Inflammatory macrophage treated with lipopolysaccharide for 4 hours (primary cell): ENCODE results near the gene LRMDA.

Experiments used
- DNase-seq: peaks from one replicate; pipeline ENCODE4 v3.0.0-alpha.2; 2020

The LRMDA gene

DNA sequence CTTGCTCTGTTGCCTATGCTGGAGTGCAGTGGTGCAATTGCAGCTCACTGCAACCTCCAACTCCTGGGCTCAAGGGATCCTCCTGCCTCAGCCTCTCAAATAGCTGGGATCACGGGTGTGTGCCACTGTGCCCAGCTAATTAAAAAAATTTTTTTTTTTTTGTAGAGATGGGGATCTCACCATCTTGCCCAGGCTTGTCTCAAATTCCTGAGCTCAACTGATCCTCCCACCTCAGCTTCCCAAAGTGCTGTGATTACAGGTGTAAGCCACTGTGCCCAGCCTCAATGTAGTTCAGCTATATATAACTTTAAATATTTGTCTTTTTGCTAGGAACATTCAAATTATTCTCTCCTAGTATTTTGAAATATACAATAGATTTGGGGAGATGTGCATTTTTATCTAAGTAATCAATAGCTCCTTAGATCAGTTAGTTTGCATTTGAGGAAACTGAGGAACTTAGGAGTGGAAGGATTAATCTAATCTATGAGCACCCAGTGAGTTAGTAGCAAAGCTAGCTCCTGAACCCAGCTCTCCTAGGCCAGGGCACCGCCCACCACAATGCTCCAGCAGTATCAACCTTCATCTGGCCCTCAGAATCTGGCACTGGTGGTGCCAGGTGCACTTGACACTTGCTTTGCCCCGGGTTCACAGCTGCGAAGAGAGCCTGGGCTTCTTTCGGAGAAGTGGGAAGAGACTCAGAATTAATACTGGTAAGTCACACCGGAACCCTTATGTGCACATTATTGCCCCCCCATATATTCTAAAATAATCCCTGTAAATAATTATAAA is 5.9 kb upstream of the LRMDA start:
- DNase-seq, result no peak

DNA sequence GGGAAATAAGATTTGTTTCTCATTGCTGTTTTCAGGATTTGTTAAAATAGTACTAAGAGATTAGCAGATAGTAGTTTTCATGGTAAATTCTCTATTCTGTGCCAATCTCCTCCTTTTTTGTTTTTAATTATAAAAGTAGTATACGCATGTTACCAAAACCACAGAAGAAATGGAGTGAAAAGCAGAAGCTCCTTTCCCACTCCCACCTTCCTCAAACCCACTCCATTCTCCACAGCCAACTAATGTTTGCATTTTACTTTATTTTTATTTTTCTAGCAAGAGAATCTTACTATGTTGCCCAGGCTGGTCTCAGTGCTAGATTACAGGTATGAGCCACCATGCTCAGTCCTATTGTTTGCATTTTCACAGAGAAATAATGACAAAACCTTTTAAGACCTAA is 4.5 kb upstream of the LRMDA start:
- DNase-seq, result no peak

DNA sequence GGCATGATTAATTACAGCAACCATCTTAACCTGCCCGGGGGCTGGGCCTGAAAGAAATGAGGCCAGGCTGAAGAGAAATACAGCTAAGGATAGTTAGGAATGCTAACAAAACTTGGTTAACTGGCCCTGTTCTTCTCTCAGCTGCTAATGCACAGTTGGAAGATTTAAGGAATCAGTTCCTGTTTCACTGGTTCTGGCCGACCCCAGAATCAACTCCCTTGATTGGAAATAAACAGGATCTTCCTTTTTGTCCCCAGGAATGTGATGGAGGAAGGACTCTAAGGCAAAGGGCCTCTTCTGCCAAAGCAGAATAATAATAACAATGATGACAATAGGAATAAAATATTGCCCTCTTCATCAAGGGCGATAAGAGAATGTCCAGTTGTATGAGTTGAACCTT is 3.5 kb upstream of the LRMDA start:
- no peak for DNase-seq

DNA sequence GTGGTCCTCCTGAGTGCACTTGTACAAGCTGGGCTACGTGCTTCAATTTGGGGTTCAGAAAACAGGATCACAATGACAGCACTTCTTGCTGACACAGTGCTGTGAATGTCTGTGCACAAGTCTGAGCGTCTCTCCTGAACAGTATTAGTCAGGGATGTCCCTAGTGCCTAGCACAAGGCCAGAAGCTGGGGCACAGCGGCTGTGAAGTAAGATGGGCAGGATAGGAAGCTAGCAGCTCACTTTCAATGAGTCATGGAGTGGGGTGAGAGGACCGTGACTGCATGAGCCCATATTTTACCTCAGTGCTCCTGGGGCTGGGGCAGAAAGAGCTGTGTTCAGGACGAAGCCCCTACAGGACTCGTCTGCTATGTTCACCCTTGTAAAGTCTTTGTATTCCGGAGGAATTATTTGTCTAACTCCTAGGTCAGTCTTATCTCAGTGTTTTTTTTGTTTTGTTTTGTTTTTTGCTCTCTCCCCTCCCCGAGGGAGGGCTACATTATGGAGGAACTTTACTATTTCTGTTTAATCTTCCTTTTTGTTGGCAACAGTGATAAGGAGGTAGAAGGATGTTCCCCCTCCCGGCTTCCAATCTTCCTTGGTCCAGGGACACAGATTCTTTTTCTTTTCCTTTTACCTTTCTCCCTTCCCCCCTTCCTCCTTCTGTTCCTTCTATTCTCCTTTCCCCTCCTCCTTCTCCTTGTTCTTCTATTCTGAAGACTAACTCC is 2.8 kb upstream of the LRMDA start:
- peak; percentile 74 for DNase-seq

DNA sequence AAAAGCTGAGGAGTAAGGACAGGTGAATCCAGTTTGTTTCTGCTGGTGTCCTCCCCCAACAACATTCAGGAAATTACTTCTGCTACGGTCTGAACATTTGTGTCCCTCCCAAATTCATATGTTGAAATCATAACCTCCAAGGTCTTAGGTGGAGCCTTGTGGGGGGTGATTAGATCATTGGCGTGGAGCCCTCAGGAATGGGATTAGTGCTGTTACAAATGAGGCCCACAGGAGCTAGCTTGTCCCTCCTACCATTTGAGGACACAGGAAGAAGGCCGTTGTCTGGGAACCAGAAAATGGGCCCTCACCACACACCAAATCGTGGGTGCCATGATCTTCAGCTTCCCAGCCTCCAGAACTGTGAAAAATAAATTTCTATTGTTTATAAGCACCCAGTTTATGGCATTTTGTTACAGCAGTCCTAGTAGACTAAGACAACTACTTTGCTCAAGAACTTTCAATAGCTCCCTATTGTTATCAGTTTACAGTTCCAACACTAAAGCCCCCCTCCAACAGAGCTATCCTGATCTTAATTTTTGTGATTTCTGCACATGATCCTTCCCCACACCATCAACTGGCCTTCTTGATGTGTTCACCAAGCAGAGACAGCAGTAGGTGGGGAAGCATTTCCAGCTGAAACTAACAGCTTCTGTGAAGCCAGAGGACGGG is 2.1 kb upstream of the LRMDA start:
- DNase-seq, result no peak

DNA sequence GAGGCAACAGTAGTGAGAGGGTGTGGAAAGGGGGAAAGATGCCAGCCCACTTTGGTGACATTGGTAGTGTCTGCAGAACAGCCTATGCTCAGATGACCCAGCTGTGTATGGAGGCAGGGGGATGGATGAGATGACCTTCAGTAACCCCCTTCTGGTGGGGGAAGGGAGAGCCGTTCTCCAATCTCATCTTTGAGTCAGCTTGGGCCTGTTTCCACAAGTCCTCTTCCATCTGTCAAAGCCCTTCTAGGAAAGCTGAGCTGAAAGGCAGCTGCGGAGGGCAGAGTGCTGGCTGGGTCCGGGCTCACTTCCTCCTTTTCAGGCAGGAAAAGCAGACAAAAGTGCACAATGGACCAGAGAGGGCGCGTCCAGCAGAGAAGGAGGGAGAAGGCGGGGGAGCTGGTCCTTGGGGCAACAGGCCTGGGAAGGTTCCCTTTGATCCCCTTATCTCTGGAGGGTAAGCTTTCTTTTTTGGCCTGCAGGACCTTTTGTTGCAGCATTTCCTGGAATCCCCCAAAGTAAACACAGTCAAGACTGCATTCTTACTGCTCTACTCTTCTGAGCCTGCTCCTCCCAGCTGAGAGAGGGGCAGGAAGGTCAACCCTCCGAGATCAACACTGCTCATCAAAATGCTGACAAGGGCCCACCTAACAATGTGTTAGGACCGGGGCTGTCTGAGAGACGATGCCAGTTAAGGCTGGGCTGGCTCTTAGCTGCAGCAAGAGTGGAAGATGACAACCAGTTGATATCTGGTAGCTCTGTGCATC is 1.2 kb upstream of the LRMDA start:
- peak; percentile 76 for DNase-seq

DNA sequence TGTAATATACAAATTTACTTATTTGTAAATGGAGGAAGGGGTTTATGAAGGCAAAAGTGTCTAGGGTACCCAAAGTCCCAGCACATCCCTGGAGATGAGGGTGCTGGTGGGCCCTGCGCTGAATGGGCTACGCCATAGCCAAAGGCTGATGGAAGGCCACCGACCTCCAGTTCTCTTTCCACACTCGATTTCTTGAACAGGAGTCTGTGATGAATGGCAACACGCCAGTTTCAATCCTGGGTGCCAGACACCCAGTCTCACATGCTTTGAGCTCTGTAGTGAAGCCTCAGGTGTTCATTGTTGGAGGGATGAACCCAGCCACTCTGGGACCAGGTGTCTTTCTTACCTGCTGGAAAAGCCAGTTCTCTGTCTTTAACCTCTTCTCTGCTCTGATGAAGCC is 752 bp downstream of the LRMDA start:
- no peak for DNase-seq

DNA sequence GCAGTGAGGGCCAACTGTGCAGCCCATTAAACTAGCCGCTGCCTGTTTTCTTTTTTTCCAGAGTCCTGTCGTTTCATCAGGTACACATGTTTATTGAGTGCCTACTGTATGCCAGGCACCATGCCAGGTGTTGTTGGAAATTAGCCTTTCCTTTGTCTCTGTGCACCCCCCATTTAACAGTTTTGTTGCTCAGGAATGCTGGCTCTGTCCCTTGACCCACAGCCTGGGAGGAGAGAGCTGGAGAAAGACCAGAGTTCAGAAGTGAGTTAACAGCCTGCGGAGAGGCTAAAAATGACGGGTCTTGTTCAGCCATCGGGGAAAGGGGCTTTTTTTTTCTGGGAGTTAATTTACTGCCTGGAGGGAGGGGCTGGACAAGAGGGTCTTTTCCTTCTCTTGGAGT is 1.3 kb downstream of the LRMDA start:
- DNase-seq, result no peak

DNA sequence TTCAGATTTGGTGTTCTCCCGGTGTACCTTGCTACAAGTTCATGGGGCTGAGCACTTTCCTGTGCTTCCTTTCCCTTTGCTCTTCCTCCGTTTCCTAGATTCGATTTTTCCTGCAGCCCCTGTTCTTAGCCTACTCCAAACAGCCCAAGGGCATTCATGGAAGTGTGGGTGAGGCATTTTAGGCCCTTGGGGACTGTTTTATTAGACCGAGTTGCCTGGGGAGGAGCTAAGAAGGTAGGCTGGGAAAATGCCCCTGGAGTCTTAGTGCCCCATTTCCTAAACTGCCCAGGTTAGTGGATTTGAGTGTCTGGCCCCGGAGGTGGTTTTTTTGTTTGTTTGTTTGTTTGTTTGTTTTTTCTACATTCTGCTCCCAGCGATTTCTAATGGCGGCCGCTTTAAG is 1.8 kb downstream of the LRMDA start:
- no peak for DNase-seq

DNA sequence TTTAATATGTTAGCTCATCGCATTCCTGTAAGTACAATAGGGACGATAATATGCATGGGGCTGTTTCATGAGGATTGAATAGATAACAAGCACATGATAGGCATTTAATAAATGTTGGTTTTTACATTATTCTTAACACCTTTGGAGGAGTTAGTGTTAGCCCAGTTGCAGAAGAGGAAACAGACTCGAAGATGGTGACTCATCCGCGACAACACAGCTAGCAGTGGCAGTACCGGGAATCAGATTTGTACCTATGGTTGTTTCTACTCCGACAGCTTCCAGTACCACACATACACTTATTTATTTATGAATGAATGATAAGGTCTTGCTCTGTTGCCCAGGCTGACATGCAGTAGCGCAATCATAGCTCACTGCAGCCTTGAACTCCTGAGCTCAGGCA is 2.9 kb downstream of the LRMDA start:
- peak; percentile 33 for DNase-seq

DNA sequence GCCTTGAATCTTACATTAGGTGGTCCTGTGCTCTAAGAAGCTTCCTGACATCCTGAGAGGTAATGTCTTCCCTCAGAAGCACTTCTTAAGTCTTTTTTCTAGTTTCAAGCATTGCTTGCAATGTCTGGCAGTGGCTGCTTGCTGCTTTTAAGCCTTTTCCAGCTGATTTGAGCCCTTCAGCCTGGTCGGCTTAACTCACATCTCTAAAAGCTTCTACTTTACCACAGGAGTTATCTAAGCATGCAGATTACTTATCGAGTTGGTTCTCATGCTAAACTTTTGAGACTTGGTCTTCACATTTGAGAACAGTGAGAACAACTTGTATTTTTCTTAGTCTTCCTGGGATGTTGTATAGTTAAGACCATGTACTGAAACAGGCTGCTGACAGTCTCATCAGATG is 3.9 kb downstream of the LRMDA start:
- no peak for DNase-seq

DNA sequence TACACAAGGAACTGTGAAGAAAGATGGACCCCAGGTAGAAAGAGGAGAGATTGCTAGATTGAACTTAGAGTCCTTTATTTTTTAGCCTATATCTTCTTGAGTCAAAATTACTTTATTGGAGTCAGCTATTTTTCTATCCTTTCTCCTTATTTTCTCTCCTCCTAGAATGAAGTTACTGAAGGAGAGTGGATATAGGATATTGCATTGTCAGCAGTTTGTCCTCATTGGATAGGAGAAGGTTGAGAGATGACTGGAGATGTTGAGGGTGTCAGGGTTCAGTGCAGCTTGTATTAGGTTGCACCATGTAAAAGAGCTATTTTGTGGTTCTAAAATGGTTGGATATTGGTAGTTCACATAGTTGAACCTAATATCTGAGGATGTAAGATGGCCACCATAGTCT is 5.5 kb downstream of the LRMDA start:
- DNase-seq, result no peak

DNA sequence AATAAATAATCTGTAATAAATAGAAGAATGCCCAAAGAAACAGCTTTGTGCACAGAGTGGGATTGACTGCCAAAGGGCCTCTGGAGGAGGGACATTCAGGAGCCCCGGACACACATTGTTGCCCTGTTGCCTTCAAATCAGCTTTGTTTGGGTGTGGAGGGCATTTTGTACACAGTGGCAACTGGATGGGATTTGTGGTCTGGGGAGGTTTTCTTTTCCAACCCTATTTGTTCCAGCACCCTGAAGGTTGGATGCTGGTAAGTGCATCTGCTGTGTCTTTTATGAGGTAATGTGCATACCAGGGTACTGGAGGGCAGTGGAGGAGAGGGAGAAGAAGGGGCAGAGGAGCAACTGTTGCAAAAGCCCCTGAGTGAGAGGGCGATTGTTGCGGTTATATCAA is 6.3 kb downstream of the LRMDA start:
- DNase-seq, result no peak

DNA sequence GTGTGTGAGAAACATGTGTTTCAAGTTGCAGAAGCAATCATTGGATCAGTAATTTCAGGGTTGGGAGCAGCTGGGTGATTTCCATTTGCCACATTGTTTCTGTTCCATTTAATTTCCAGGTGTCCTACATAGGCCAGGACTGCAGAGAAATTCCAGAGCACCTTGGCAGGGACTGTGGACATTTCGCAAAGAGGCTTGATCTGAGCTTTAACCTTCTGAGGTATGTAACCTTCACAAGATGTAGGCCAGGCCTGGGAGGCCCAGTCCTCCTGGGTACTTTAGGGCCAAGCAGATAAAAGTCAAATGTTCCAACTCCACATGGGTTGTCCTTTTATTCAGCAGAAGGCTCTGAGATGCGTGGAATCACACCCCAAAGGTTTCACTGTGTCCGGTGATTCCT is 6.9 kb downstream of the LRMDA start:
- DNase-seq, result no peak

DNA sequence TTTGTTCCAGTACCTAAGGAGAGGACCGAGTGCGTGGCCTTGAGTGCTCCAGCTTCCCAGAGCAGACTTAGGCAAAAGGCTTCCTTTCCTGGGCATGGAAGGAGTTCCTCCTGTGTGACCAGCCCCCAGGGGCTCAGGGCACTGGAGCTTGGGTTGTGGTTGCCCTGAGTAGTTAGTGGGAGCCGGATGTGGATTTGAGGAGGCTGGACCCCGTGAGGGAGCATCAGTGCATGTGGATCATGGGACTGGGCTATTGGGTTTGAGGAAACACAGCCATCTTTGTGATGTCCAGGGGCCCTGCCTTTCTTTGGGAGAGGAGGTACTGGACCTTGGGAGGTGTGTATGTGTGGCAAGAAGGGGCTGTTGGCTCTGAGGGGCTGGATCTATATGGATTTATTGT is 8.4 kb downstream of the LRMDA start:
- DNase-seq, result no peak

DNA sequence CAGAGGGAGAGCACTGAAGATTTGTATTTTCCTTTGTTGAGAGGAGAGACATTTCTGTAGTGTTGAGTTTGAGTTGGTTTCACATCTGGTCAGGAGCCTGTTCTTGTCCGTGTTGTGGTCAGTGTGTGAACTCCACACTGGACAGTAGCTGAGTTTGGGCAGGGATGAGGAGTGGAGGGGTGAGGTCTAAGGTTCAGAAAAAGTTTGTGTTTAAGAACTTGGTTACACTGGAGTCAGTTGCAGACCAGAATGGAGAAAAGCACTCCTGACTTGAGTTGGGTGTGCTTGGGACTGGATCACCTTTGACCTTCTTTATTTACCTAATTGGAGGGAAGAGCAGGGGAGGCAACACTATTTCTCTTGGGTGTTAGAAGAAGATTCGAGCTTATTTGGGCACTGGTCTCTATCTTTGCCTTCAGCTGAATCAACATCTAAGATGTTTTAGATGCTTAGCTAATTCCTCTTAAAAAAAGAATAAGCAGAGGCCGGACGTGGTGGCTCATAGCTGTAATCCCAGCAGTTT is 8.9 kb downstream of the LRMDA start:
- no peak for DNase-seq

DNA sequence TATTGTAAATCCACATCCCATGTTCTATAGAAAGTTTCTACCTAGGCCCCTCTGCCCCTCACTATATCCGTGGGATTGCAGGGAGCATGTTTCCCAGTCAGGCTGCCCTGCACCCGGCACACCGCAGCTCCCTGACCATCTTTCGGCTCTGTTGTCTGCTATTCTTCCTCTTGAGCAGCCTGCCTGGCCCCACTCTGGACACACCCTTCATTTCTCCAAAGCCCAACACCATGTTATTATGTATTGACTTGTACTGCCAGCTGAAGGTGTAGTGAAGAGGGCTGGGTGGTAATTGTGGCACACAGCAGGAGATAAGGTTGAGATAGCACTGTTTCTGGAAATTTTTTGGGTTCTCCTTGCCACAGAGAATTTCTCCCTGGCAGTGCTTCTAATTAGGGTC is 9.8 kb downstream of the LRMDA start:
- DNase-seq, result no peak

DNA sequence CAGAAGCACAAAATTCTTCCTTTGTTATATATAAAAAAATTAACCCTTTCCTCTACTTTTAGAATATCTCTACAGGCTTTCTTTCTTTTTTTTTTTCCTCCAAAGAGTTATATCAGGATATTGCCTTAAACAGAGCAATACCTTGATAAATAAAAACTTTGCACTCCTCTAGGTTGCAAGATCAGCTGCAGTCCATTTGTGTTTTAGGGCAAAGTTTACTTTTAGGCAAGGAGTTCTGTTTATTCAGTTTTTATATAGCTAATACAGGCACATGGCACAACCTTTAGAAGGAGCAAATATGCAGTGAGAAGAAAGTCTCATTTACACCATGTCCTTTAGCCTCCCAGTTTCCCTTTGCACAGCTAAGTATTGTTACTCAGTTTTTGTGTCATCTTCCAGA is 10.3 kb downstream of the LRMDA start:
- no peak for DNase-seq

DNA sequence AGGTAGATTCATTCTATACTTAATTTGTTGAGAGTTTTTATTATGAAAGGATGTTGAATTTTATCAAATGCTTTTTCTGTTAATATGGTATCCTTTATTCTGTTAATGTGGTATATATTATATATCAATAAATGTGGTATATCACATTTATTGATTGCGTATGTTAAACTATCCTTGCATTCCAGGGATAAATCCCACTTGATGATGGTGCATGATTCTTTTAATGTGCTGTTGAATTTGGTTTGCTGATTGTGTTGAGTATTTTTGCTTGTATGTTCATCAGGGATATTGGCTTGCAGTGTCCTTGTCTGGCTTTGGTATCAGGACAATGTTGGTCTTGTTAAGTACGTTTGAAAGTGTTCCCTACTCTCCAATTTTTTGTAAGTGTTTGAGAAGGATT is 11.9 kb downstream of the LRMDA start:
- no peak for DNase-seq

DNA sequence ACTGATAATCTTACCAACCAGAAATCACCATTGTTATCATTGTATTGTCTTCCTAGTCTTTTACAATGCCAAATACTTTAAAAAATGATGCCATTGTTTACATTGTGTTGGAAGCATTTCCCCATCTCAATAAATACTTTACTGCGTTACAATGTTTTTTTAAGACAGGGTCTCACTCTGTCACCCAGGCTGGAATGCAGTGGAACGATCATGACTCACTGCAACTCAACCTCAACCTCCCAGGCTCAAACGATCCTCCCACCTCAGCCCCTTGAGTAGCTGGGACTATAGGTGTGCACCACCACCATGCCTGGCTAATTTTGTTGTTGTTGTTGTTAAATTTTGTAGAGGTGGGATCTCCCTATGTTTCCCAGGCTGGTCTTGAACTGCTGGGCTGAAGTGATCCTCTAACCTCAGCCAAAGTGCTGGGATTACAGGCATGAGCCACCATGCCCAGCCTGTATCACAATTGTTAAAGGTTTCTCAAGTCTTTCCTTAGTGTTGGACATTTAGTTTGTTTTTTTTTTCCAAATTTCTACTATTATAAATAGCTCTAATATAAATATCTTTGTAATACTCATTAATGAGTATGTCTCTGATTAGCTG is 13.5 kb downstream of the LRMDA start:
- DNase-seq, result no peak

DNA sequence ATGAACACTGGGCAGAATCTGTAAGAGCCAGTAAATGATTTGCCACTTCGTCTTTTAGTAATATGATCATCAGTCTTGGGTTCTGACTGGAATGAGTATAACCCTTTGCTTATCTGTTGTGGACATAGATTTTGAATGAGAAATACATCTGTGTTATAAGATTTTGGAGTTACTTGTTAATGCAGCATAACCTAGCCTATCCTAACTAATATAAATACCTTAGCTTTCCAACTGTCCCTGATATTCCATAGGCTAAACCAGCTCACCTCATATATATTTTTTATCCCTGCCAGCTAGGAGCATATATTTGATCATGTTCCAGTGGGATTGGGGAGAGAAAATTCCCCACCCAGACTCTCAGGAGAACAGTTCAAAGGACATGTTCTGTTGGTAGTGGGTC is 15.1 kb downstream of the LRMDA start:
- DNase-seq, result no peak

DNA sequence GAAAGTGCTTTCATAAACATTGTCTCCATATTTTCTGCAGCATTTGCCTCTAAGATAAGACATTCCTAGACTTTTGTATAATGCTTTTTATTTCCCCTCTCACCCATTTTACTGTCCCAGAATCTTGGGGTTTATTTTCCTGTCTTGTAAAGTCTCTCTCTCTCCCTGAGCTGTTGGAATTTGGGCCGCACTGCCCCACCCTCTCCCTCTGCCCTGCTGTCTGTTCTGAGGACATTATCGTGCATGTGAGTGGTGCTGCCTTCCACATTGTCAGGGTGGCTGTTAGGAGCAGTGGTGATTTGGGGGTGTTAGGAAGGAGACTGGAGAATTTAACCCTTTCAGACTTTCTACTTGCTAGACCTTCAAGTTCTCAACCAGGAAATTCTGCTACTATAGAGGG is 16.7 kb downstream of the LRMDA start:
- DNase-seq, result no peak
